Upper lobe of right lung (tissue), 1 donor: Measurements from ENCODE around the gene UBA6. TPM values are rescaled to one million over a fixed set of nuclear protein-coding genes. Genes with fewer than 3 reads are reported as not detected.

Experiments used
- ATAC-seq: fragments of 200-7000 bp; cut with Tn5 transposase; one replicate; pipeline ENCODE4 v1.9.1; 2020; ENCODE audit warnings: mild to moderate bottlenecking, moderate library complexity
- DNase-seq: peaks from one replicate; pipeline ENCODE4 v3.0.0-alpha.2; 2020
- H3K27ac ChIP-seq: fragments of 200-600 bp; one replicate; pipeline ENCODE4 v1.8.0; 2022
- H3K27me3 ChIP-seq: fragments of 200-600 bp; one replicate; pipeline ENCODE4 v1.8.0; 2022; ENCODE audit warnings: mild to moderate bottlenecking
- H3K36me3 ChIP-seq: fragments of 200-600 bp; one replicate; pipeline ENCODE4 v1.8.0; 2022
- H3K4me1 ChIP-seq: fragments of 200-600 bp; one replicate; pipeline ENCODE4 v1.8.0; 2022
- H3K4me3 ChIP-seq: fragments of 200-600 bp; one replicate; pipeline ENCODE4 v1.8.0; 2022; ENCODE audit warnings: mild to moderate bottlenecking
- H3K9me3 ChIP-seq: fragments of 200-600 bp; one replicate; pipeline ENCODE4 v1.8.0; 2022
- intact Hi-C: fragments of 100-400 bp; cut with DNase I; formaldehyde crosslinking; loops from one replicate; pipeline ENCODE4 v1.11.0; 2022
- total RNA-seq: library from RNA; stranded (reverse); fragmentation: NEBNext Ultra II Directional; extraction: Animal tissue kit (Norgen Biotek cat#: 25700); gene quantifications from one replicate; pipeline ENCODE4 v1.2.1, GENCODE V29; 2021
- TF ChIP-seq, protein P1 (sequence below): fragments of 200-600 bp; IDR thresholded peaks from one replicate; pipeline ENCODE4 v1.8.0; 2022; ENCODE audit warnings: antibody characterized with exemption
- donor health status: DM: no; HTN: yes; CAD: no; lungs with severe emphysema.

UBA6 gene
- total RNA-seq, 1 donor from 2014 or later = 48.5 TPM

DNA sequence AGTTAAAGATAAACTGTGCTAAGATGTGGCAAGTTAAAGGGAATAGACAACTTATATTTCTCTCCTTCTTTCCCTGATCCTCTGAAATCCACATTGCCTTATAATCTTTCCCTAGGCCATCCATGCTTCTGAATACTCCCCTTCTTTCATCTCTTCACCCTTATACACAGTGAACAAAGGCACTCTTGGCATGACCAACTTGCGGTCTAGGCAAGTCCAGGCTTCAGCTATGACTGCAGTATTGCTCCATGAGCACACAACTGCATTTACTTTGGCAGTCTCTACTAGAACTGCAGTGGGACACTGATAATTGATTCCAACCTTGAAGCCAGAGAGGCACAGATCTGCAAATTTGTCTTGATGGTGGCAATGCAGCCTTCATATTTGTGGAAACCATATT lies 24.2 kb upstream of the UBA6 start:
- H3K36me3 ChIP-seq = no peaks in the 10 kb centered on the region
- peaks cover 4% of the 10 kb centered on the region for H3K9me3 ChIP-seq
- no peak overlapping the region for H3K4me3 ChIP-seq
- TF ChIP-seq, protein P1, sequence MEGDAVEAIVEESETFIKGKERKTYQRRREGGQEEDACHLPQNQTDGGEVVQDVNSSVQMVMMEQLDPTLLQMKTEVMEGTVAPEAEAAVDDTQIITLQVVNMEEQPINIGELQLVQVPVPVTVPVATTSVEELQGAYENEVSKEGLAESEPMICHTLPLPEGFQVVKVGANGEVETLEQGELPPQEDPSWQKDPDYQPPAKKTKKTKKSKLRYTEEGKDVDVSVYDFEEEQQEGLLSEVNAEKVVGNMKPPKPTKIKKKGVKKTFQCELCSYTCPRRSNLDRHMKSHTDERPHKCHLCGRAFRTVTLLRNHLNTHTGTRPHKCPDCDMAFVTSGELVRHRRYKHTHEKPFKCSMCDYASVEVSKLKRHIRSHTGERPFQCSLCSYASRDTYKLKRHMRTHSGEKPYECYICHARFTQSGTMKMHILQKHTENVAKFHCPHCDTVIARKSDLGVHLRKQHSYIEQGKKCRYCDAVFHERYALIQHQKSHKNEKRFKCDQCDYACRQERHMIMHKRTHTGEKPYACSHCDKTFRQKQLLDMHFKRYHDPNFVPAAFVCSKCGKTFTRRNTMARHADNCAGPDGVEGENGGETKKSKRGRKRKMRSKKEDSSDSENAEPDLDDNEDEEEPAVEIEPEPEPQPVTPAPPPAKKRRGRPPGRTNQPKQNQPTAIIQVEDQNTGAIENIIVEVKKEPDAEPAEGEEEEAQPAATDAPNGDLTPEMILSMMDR = no peak
- no peaks in the 10 kb centered on the region for H3K27me3 ChIP-seq
- DNase-seq = no peak
- intact Hi-C loops = no loop called here
- ATAC-seq = no peak
- H3K27ac ChIP-seq = no peak overlapping the region
- no peaks in the 10 kb centered on the region for H3K4me1 ChIP-seq

DNA sequence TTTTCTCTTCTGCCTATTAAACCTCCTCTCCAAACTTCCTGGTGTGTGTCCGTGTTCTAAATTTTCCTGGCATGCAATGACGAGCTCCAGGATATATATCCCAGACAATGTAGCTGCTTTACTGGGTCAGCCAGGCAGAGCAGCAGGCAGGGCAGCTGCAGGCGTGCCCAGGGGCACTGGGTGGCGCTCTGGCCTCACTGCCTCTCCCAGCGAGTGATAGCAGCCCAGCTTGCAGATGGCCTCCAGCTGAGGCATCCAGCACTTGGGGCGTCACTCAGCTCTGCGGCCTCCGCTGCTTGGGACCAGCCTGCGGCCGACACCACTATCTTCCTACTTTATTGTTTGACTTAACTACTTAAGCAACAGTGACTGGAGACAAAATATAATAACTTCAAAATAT lies 23.0 kb upstream of the UBA6 start:
- no peak for DNase-seq
- no peak for ATAC-seq
- Histone ChIP-seq H3K4me1 (no peaks in the 10 kb centered on the region), H3K27ac (no peak overlapping the region), H3K27me3 (no peaks in the 10 kb centered on the region), H3K36me3 (no peaks in the 10 kb centered on the region), H3K9me3 (peaks cover 4% of the 10 kb centered on the region), H3K4me3 (no peak overlapping the region)
- intact Hi-C loops = no loop called here
- TF ChIP-seq, protein P1 = no peak

DNA sequence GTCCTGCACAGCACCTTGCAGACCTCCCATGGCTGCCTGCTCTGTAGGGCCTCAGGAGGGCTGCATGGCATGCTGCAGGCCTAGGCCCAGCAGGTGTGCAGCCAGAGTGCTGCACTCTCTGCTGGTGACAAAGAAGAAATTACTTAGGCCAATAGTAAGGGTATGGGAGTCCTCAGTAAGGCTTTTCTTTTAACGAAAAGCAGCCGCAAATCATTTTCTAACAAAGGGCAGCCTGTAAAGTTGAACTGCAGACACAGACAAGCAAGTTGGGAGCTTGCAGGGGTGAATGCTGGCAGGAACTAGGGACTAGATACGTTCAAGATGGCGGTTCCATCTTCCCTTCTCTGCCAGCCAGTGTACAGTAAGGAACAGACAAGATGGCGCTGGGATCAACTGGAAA lies 22.4 kb upstream of the UBA6 start:
- Histone ChIP-seq H3K27ac (no peak overlapping the region), H3K36me3 (no peaks in the 10 kb centered on the region), H3K9me3 (peaks cover 4% of the 10 kb centered on the region), H3K4me1 (no peaks in the 10 kb centered on the region), H3K27me3 (no peaks in the 10 kb centered on the region), H3K4me3 (no peak overlapping the region)
- intact Hi-C loops = no loop called here
- TF ChIP-seq, protein P1 = no peak
- no peak for DNase-seq
- no peak for ATAC-seq

DNA sequence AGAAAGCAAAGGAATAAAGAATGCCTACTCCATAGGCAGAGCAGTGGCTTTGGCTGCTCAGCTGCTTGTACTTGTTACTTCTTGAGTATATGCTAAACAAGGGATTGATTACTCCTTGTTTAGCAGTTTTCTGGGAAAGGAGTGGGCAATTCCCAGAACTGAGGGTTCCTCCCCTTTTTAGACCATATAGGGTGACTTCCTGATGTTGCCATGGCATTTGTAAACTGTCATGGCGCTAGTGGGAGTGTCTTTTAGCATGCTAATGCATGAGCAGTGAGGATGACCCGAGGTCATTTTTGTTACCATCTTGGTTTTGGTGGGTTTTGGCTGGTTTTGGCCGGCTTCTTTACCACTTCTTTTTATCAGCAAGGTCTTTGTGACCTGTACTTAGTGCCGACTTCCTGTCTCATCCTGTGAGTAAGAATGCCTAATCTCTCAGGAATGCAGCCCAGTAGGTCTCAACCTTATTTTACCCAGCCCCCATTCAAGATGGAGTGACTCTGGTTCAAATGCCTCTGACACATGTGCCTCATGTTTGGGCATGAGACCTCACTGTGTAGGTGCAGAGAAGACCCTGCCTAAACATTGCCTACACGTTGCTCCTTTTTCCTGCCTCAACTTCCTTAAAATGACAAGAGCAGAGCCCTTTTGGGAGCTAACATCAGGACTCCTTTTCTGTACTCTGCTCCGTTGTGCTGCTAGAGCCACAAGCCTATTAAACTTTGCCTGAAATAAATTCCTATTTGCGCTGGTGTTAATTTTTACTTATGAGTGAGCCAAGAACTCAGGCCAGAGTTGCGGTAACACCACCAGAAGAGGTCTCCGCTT lies 21.0 kb upstream of the UBA6 start:
- TF ChIP-seq, protein P1 = no peak
- DNase-seq = no peak
- intact Hi-C loops = no loop called here
- H3K9me3 ChIP-seq = no peaks in the 10 kb centered on the region
- no peak for ATAC-seq
- no peaks in the 10 kb centered on the region for H3K4me1 ChIP-seq
- H3K4me3 ChIP-seq = no peak overlapping the region
- no peak overlapping the region for H3K27ac ChIP-seq
- no peaks in the 10 kb centered on the region for H3K27me3 ChIP-seq
- H3K36me3 ChIP-seq = no peaks in the 10 kb centered on the region

DNA sequence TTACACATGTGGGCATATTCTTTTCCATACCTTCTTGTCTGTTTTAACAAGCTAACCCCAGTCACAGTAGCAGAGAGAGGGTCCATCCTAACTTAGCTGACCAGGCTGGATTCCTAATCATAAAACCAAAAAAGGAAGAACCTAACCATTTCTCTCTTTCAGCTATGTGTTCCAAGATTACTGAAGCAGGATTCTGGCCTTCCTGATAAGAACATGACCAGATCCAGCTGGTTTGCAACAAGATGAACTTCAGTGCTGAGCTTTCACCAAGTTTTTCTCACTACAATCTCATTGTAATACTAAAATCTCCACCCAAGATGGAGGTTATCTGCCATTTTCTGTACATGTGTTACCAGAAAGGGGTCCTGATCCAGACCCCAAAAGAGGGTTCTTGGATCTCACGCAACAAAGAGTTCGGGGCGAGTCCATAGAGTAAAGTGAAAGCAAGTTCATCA lies 20.4 kb upstream of the UBA6 start:
- H3K27ac ChIP-seq = no peak overlapping the region
- H3K9me3 ChIP-seq = no peaks in the 10 kb centered on the region
- H3K36me3 ChIP-seq = no peaks in the 10 kb centered on the region
- TF ChIP-seq, protein P1 = no peak
- ATAC-seq = no peak
- intact Hi-C loops = no loop called here
- no peaks in the 10 kb centered on the region for H3K27me3 ChIP-seq
- H3K4me1 ChIP-seq = no peaks in the 10 kb centered on the region
- DNase-seq = no peak
- H3K4me3 ChIP-seq = no peak overlapping the region
